HG03066 (cell line): ENCODE results near the gene INO80B.
"Not testable (repeated sequence)": the region's sequence is repeated elsewhere in the genome, so short reads cannot be mapped to it uniquely, and the experiment has no call there.

Source experiments
- ATAC-seq: cut with Tn5 transposase; IDR thresholded peaks from one replicate; pipeline ENCODE4 v1.9.1; 2021; ENCODE audit warnings: low read depth; ENCODE audit not compliant: unreplicated experiment

The INO80B gene

DNA sequence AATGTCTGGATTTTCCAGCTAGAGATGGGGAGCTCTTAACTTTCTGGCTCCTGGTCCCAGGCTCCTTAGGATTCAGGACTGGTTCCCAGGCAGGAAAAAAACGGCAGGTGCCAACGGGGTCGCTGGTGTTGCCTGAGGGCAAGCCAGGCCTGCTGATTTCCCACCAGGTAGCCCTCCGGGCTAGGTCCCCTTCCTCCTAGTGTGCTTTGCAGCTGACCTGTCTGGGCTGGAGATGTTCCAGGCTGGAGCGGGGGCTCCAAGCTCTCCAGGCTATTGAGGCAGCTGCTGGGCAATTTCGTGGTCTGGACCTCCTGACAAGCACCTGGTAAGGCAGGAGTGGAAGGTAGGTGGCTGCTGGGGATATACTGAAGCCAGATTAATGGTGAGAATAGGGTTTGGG, 19.6 kb downstream of the INO80B start:
- no peak for ATAC-seq

DNA sequence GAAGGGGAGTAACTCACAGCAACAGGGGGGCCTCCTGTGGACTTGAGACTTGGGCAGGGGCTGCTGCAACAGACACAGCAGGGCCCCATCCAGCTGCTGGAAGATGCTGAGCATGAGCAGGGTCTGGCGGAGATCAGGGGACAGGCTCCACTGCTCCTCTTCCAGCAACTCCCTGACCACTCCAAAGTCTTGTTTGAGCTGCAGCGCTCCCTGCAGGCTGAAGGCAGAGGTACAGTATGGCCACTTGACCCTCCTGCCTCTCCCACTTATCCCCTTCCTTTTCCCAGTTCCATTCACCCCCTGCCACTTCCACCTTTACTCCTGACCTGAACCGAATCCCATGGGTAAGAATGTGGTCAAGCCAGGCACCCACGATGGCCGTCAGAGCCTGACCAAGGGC, 20.0 kb downstream of the INO80B start:
- ATAC-seq, result no peak

DNA sequence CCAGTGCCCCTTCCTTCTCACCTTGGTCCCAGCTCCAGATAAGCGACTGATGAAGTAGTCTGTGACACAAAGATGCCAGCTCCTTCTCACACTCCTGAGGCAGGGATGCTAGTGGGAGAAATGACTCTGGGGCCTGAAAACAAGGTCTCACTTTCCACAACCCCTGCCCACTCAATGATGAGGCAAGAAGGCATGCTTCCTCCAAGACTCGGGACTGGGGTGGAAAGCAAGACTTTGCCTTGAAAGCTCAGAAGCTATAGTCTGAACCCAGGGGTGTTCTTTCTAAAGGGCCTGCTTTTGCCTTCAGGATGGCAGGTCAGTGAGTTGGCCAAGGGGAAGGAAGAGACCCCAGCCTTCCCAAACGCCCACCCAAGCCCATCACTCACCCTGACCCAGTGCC, 26.5 kb downstream of the INO80B start:
- ATAC-seq, result no peak

DNA sequence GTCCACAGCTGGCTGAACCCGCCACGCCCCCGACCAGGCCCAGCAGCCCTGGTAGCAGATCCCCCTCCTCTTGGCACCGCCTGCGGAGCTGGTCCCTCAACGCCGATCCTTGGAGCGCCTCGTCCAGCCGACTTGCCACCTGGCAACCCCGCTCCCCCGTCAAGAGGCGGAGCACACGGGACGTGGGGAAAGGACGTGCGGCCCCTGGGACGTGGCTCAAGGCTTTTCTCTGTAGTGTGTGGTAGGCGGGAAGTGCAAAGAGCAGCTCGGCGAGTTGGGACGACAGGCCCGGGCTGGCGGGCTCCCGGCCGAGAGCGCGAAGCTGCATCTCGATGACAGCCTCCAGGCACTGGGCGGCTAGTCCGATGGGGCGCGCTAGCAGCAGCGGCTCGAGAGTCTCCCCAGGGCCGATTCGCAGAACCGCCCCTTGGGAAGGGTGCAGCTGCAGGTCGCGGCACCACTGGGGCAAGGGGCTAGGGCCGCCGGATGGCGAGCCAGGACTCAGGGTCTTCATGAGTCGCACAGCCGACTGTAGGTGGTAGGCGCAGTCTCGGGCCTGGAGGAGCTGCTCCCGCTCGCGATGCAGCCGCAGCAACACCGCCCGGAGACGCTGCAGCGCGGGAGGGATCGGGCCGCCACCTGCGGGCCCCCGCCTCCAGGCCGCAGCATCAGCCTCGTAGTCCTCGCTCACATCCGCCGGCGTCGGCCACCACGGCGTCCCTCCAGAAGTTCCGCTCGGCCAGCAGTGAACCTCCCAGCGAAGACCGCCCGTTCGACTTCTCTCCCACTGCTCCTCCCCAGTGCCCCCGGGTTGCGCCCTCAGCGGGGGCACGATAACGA, 27.3 kb downstream of the INO80B start:
- ATAC-seq, result peak; percentile 50

DNA sequence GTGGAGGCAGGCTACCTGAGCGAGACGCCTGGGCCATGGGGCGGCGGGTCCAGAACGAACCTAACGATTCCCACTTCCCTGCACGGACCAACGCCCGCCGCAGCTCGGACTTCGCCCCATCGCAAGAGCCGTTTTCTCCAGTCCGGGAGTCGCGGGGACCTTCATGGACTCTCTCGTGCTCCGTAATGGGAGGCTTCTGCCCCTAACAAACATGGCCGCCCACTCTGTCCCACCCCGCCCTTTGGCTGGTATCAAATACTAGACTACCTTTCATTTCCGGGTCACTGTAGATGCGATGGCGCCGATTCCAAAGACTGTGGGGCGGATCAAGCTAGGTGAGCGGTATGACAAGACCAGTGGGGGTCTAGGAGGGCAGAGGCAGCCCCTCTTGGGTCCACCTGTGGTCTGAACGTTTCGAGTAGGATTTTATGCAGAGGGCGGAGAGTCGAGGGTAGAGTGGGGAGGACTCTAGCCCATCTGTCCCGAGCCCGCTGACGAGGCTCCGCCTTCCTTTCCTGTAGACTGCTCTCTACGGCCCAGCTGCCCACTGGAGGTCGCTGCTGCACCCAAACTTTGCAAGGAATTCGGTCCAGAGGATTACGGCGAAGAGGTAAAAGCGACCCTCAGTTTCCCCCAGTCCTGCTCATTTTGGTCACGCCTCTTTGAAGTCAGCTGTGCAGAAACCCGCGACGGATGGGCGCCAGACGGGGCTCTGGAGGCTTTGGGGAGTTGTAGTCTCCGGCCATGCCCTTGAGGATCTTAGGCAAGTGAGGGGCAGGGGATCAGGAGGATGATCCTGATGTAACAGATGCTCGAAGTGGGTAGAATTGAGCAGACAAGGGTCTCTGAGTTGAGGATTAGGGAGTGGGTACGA, 28.2 kb downstream of the INO80B start, which contains the start of the genes CCDC142 and TTC31:
Gene CCDC142 (minus strand): TSS at position 198 of the 874 bp plus-strand sequence. CDS start 161 bp downstream, at position 37.
Gene TTC31 (plus strand): TSS at position 281 of the 874 bp plus-strand sequence. CDS start 15 bp downstream, at position 296.
- peak; percentile 89 for ATAC-seq

DNA sequence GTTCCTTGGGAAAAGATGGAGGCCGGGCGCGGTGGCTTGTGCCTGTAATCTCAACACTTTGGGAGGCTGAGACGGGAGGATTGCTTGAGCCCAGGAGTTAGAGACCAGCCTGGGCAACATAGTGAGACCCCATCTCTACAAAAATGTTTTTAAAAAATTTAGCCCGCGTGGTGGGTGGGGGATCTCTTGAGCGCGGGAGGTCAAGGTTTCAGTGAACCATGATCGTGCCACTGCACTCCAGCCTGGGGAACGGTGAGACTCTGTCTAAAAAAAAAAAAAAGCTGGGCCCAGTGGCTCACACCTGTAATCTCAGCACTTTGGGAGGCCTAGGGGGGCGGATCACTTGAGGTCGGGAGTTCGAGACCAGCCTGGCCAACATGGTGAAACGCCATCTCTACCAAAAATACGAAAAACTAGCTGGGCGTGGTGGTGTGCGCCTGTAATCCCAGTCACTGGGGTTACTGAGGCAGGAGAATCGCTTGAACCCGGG, 28.8 kb downstream of the INO80B start:
- not testable (repeated sequence) for ATAC-seq

DNA sequence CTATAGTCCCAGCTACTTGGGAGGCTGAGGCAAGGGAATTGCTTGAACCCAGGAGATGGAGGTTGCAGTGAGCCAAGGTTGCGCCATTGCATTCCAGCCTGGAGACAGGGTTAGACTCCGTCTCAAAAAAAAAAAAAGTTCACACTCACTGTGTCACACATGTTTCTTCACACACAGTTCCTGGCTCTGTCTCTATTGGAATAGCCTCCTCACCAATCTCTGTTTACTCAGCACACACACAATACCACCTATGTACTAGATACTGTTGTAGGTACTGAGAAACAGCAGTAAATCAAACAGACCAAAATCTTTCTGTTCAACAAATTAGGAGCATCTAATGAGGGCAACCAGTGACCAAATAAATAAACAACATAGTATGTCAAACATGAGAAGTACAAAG, 31.3 kb downstream of the INO80B start:
- ATAC-seq, result no peak

DNA sequence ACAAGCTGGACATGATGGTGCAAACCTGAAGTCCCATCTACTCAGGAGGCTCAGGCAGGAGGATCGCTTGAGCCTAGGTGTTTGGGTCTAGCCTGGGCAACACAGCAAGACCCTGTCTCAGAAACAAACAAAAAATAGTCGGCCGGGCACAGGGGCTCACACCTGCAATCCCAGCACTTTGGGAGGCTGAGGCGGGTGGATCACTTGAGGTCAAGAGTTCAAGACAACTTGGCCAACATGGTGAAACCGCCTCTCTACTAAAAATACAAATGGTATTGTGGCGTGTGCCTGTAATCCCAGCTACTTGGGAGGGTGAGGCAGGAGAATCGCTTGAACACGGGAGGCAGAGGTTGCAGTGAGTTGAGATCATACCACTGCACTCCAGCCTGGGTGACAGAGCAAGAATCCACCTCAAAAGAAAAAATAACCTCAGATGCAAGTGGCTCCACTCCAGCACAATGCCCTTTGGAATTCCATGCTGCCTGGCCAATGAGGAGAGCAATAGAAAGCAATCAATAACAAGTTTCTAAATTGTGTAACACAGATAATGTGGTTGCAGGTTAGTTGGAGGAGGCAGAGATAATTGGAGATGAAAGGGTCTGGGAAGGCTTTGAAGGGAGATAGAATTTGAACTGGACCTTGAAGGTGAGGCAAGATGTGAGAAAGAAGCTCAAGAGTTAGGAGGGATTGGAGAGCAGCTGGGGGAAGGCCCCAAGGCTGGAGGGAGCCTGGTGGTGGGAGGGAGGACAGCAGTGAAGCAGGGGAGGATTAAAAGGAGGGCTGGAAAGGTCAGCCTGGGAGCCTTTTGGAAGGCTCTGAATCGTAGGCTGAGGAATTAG, 34.0 kb downstream of the INO80B start:
- no peak for ATAC-seq

DNA sequence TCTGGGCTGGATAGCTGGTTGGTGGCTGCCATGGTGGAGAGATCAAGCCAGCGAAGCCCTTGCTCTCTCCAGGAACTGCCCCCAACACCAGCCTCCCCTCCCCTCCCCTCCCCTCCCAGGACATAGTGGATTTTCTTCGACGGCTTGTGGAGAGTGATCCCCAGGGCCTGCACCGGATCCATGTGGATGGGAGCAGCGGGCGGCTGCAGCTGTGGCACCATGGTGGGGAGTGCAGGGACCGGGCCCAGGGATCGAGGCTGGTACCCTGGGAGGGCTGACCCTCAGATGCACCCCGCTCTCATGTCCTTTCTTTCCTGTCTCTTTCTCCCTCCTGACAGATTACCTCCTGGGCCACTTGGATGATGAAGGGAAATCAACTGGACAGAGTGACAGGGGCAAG, 35.0 kb downstream of the INO80B start:
- ATAC-seq, result no peak

DNA sequence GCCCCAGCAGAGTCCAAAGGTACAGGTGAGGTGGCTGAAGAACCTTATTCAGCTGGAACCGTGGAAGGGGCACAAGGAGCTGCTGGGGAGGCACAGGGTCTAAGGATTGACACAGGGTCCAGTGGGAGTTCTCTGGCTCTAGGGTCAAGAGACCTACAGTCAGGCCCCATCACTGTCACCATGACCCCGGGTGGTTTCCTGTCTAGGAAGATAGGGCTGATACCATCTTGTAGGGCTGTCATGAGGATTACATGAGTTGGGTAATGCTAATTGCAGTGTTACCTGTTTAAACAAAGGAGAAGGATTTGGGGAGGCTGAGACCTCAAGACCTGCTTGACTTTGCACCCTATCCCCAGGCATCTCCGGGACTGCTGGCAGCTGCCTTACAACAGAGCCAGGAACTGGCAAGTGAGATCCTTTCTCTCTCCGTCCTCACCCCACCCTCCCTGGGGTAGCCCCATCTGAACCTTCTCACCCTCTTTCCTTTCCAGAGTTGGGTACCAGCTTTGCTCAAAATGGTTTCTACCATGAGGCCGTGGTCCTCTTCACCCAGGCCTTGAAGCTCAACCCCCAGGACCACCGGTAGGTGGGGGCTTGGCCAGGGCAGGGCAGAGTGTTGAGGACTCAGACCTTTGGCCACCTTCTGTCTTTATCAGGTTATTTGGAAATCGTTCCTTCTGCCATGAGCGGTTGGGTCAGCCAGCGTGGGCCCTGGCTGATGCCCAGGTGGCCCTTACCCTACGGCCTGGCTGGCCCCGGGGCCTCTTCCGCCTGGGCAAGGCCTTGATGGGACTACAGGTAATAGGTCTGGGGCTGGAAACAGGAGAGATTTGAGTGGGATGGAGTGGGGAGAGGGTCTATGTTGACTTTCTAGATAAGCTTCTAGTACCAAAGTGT, 37.0 kb downstream of the INO80B start:
- no peak for ATAC-seq

DNA sequence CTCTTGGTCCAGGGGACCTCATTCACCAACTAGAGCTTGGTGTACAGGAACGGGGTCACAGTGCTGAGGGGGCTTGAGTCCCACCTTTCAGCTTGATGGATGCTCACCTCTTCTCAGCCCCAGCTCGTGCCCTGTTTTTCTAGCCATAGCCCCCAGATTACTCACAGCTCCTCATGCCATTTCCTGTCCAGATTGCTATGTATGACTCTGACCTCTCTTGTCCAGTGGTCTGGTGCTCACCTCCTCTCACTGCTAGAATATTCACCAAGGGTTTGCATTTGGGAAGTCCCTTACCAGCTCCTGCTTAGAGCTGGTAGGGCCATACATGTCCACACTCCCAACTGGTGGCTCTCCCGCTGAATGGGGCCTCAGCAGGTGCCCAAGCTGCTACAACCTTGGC, 38.7 kb downstream of the INO80B start:
- ATAC-seq, result no peak

DNA sequence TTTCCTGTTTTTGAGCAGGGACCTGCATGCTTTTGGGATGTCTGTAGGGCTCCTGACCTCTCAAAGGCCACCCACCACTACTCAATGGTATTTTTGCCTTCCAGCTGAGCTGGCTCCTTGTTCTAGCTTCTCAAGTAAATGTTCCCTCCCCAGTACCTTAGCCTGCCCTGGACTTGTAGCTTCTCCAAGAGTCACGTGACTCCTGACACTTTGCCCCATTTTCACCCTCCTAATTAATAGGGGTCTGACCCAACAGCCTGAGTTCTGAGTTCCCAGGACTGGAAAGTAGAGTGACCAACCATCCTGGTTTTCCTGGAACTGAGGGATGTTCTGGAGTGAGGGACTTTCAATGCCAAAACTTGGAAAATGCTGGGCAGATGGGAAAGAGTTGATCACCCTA, 40.6 kb downstream of the INO80B start:
- no peak for ATAC-seq

DNA sequence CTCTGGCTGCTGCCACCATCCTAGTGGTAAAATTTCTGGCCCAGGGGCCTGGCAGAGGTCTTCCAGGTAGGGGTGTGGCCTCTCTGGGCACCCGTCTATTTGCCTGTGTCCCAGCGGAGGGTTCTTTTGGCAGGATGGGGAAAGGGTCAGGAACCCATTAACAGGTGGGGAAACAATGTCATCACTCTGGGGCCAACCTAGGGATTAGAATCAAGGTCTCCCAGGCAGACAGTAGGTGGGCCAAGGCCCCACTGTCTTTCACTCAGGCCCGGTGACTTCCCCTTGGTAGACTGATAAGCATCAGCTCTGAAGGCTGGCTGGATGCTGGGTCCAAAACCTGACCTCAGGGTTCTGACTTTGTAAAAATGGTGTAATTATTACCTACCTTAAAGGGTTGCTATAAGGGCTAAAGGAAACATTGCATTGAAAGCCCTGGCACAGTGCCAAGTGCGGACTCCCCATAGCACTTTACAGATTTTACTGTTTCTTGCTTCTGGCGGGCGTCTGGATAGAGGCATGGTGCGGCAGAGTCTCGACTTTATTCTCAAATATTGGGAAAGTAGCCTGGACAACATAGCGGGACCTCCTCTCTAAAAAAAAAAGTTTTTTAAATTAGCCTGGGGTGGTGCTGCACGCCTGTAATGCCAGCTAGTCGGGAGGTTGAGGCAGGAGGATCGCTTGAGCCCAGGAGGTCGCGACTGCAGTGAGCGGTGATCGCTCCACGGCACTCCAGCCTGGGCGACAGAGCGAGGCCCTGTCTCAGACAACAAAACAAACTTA, 42.3 kb downstream of the INO80B start:
- no peak for ATAC-seq

DNA sequence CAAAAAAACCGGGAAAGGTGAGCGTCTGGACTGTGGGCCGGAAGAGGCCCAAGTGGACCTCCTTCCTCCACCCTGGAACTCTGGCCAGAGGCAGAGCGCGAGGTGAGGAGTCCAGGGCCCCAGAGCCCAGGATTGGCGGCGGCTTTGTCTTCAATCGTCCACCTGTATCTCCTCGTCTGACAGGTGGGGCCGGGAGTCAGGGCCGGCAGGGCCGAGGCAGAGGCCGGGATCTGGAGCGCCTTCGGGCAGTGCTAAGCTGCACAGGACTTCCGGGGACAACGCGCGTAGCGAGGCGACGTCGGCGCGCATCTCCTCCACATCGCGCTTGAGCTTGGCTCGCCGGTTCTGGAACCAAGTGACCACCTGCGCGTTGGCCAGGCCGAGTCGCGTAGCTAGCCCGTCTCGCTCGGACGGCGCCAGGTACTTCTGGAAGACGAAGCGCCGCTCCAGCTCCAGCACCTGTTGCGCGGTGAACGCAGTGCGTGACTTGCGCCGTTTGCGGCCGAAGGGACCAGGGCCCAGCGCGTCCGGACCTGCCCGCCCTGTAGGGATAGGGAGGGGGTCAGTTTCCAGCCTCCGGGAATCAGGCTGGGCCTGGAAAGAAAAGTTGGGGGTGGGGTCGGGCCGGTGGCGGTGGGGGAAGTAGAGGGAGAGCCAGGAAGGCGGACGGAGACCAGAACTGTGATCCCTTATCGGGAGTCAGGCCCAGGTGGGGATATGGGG, 43.1 kb downstream of the INO80B start:
- no peak for ATAC-seq

DNA sequence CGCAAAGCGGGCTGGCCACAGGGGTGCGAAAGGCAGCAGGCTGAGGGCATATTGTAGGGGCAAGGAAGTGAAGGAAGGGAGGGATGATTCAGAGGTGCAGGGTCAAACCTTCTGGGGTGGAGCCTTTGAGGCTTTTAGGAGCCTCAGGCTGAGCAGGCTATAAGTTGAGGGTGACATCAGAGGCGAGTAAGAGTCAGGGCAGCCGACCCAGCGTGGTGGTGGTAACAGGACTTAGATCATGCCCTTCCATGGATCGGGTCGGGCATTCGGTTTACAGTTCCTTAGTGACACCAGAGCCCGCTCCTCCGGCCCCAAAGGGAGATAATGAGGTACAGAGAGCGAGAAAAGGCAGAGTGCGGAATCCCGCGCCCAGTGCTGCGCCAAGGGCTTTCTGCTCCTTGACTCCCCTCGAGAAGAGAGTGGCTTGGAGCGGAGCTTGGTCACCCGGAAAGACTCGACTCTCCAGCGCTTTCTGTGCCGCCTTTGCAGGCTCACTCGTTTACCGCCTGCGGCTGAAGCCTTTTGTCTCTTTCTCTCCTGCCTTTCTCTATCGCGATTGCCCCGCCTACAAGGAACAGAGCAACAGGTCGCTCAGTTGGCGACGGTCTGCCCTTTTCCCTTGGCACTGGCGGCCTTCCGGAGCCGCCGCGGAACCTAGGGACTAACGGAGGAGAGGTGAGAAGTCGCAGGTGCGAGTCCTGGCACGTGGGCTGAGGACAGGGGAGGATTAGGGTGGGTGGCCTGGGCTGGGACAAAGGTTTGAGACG, 43.8 kb downstream of the INO80B start:
- ATAC-seq, result no peak

DNA sequence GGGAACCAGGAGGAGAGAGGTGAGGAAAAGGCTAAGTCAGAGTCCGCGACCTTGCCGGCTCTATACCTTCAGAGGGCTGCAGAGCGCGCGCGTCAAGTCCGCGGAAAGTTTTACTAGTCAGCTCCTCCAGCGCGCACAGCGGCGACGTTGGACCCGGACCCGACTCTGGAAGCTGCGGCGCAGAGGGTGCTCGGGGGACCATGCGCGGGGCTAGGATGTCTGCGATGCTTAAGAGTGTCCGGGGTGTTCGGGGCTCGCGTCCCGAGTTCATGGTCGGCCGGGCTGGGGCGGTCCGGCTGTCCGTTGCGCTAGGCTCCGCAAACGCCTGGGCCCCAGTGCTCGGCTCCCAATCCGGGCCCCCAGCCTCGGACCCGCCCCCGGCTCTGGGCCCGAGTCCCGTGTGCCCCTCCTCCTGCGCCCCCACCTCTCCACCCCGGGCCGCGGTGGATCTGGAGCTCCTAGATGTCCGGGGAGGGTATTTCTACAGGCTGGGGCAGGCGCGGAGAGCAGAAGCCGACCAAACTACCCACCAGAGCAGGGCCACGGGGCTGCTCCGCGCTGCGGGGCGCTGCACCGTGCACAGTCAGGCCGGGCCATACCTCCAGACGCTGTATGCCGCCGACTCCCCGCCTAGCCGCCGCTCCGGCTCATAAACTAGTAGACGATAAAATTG, 44.5 kb downstream of the INO80B start, which contains the start of gene LBX2:
Gene LBX2 (minus strand): TSS at position 337 of the 673 bp plus-strand sequence. CDS start 66 bp downstream, at position 271.
- no peak for ATAC-seq
